IMR-90 (cell line): ENCODE data around the gene DND1. TPM values are rescaled to one million over a fixed set of nuclear protein-coding genes. Genes with fewer than 3 reads are reported as not detected.
A peak's percentile ranks its signal among the peaks of the same experiment; 100 is the strongest.

ENCODE experiments used
- ATAC-seq: fragments of 200-7000 bp; cut with Tn5 transposase; 2 replicates; pipeline ENCODE4 v1.9.1; 2020; ENCODE audit warnings: low read depth, mild to moderate bottlenecking, moderate library complexity
- BruUV-seq: library from RNA; stranded (reverse); fragments of 400-500 nt; replicated peaks from 2 replicates; lab custom pipeline; 2021; lab: Mats Ljungman, UMichigan
- CTCF ChIA-PET: fragments of 300-600 bp; formaldehyde crosslinking; extraction: SDS; loops from one replicate; lab custom pipeline; 2021; ENCODE audit warnings: antibody characterized with exemption; lab: Yijun Ruan, JAX
- POLR2A ChIA-PET: fragments of 300-600 bp; sonication (Branson Sonifier 250); formaldehyde crosslinking; loops from one replicate; lab custom pipeline; 2022; ENCODE audit warnings: antibody characterized with exemption; ENCODE audit not compliant: unreplicated experiment; lab: Charles Lee
- DNase-seq: peaks from one replicate; pipeline ENCODE4 v3.0.0; 2013
- H2AFZ ChIP-seq: replicated peaks from 2 replicates; pipeline ENCODE3; 2013; ENCODE audit warnings: low read length, mild to moderate bottlenecking; ENCODE audit not compliant: poor library complexity
- H2AK5ac ChIP-seq: 2 replicates; pipeline ENCODE4 v1.6.1; 2013; ENCODE audit warnings: low read depth, low read length, inconsistent platforms
- H2AK9ac ChIP-seq: replicated peaks from 2 replicates; pipeline ENCODE3; 2013; ENCODE audit warnings: mild to moderate bottlenecking, low read depth, low read length, moderate library complexity; ENCODE audit not compliant: poor library complexity
- H2BK120ac ChIP-seq: 2 replicates; pipeline ENCODE4 v1.6.1; 2013; ENCODE audit warnings: low read depth, low read length, inconsistent platforms
- H2BK15ac ChIP-seq: 3 replicates; pipeline ENCODE4 v1.6.1; 2013; ENCODE audit warnings: low read depth, low read length, inconsistent platforms
- H2BK20ac ChIP-seq: 2 replicates; pipeline ENCODE4 v1.6.1; 2013; ENCODE audit warnings: low read depth, mild to moderate bottlenecking, inconsistent platforms, low read length, moderate library complexity
- H2BK5ac ChIP-seq: 2 replicates; pipeline ENCODE4 v1.6.1; 2013; ENCODE audit warnings: mild to moderate bottlenecking, low read depth, low read length, inconsistent platforms; ENCODE audit not compliant: poor library complexity, severe bottlenecking
- H3K14ac ChIP-seq: replicated peaks from 2 replicates; pipeline ENCODE4 v1.6.1; 2013; ENCODE audit warnings: low read depth, low read length, inconsistent platforms
- H3K18ac ChIP-seq: 2 replicates; pipeline ENCODE4 v1.6.1; 2013; ENCODE audit warnings: low read depth, low read length, control low read depth
- H3K23ac ChIP-seq: 2 replicates; pipeline ENCODE4 v1.6.1; 2013; ENCODE audit warnings: low read depth, low read length, inconsistent platforms
- H3K27ac ChIP-seq: 2 replicates; pipeline ENCODE4 v1.5.1; 2013; ENCODE audit warnings: mild to moderate bottlenecking, control low read depth, low read length; ENCODE audit not compliant: insufficient read depth
- H3K27me3 ChIP-seq: 2 replicates; pipeline ENCODE4 v1.6.1; 2013; ENCODE audit warnings: low read length; ENCODE audit not compliant: control insufficient read depth, insufficient read depth
- H3K36me3 ChIP-seq: 2 replicates; pipeline ENCODE4 v1.6.1; 2013; ENCODE audit warnings: low read length, mixed read lengths; ENCODE audit not compliant: control insufficient read depth, insufficient read depth
- H3K4ac ChIP-seq: 2 replicates; pipeline ENCODE4 v1.6.1; 2013; ENCODE audit warnings: low read depth, low read length, inconsistent platforms
- H3K4me1 ChIP-seq: 2 replicates; pipeline ENCODE4 v1.6.1; 2013; ENCODE audit warnings: low read length, mixed read lengths; ENCODE audit not compliant: control insufficient read depth, insufficient read depth
- H3K4me2 ChIP-seq: 2 replicates; pipeline ENCODE4 v1.6.1; 2013; ENCODE audit warnings: low read depth, mild to moderate bottlenecking, control low read depth, low read length, moderate library complexity
- H3K4me3 ChIP-seq: 2 replicates; pipeline ENCODE4 v1.5.1; 2013; ENCODE audit warnings: low read depth, mild to moderate bottlenecking, control low read depth, low read length, moderate library complexity; ENCODE audit not compliant: insufficient read depth
- H3K56ac ChIP-seq: 2 replicates; pipeline ENCODE4 v1.6.1; 2013; ENCODE audit warnings: low read length, inconsistent platforms; ENCODE audit not compliant: insufficient read depth; ENCODE audit errors: extremely low read depth
- H3K79me1 ChIP-seq, 2 experiments: 2 replicates each; pipeline ENCODE4 v1.6.1; 2013; ENCODE audit warnings: low read length in 2 of 2, inconsistent platforms in 1 of 2, low read depth in 1 of 2
- H3K9ac ChIP-seq: 2 replicates; pipeline ENCODE4 v1.6.1; 2013; ENCODE audit warnings: low read depth, low read length, control low read depth
- H3K9me1 ChIP-seq: 2 replicates; pipeline ENCODE4 v1.6.1; 2013; ENCODE audit warnings: low read length, inconsistent platforms; ENCODE audit not compliant: insufficient read depth
- H3K9me3 ChIP-seq: 2 replicates; pipeline ENCODE4 v1.6.1; 2013; ENCODE audit warnings: low read length; ENCODE audit not compliant: control insufficient read depth, insufficient read depth
- H4K20me1 ChIP-seq: 2 replicates; pipeline ENCODE4 v1.6.1; 2013; ENCODE audit warnings: low read length, inconsistent platforms; ENCODE audit not compliant: insufficient read depth
- H4K5ac ChIP-seq: 2 replicates; pipeline ENCODE4 v1.6.1; 2013; ENCODE audit warnings: mild to moderate bottlenecking, low read depth, low read length, control low read depth
- H4K8ac ChIP-seq, 2 experiments: 2 replicates each; pipeline ENCODE4 v1.6.1; 2013; ENCODE audit warnings: low read depth in 2 of 2, low read length in 2 of 2, control low read depth in 1 of 2, inconsistent platforms in 1 of 2
- H4K91ac ChIP-seq: 2 replicates; pipeline ENCODE4 v1.6.1; 2013; ENCODE audit warnings: low read depth, low read length, inconsistent platforms; ENCODE audit not compliant: insufficient read depth
- BHLHE40 ChIP-seq: fragments of 150-350 bp; IDR thresholded peaks from 2 replicates; pipeline ENCODE4 v1.6.1; 2016; ENCODE audit warnings: mild to moderate bottlenecking, low read depth, low read length
- CHD1 ChIP-seq: IDR thresholded peaks from 2 replicates; pipeline ENCODE4 v1.6.1; 2012; ENCODE audit warnings: low read depth, low read length, improper control_type of control experiment
- MAZ ChIP-seq: IDR thresholded peaks from 2 replicates; pipeline ENCODE4 v1.6.1; 2012; ENCODE audit warnings: low read depth, mild to moderate bottlenecking, low read length, improper control_type of control experiment, moderate library complexity, borderline replicate concordance
- MXI1 ChIP-seq: IDR thresholded peaks from 2 replicates; pipeline ENCODE4 v1.6.1; 2012; ENCODE audit warnings: low read depth, mild to moderate bottlenecking, low read length, moderate library complexity, borderline replicate concordance
- POLR2A ChIP-seq: IDR thresholded peaks from 2 replicates; pipeline ENCODE4 v1.6.1; 2012; ENCODE audit warnings: mild to moderate bottlenecking, low read depth, low read length
- RAD21 ChIP-seq: IDR thresholded peaks from 2 replicates; pipeline ENCODE4 v1.6.1; 2012; ENCODE audit warnings: low read length, improper control_type of control experiment
- SMC3 ChIP-seq: fragments of 150-350 bp; IDR thresholded peaks from 2 replicates; pipeline ENCODE4 v1.6.1; 2016; ENCODE audit warnings: low read depth, mild to moderate bottlenecking, antibody characterized with exemption, low read length, moderate library complexity
- WGBS, 2 experiments: methylation state at CpG; one replicate each; pipeline versions ENCODE4 v1.1.5 to v1.1.7; 2013; ENCODE audit warnings: missing lambda C conversion rate in 2 of 2; ENCODE audit not compliant: insufficient read length in 1 of 2; ENCODE audit errors: extremely low coverage in 2 of 2; 5-methylcytosine and 5-hydroxymethylcytosine counted together
- dilution Hi-C: fragments of 300-500 bp; cut with HindIII; formaldehyde crosslinking; loops from one replicate; pipeline ENCODE4 v1.14.3; 2018; ENCODE audit warnings: low sequenced_read_pairs; ENCODE audit not compliant: unreplicated experiment
- in situ Hi-C: fragments of 300-500 bp; cut with MboI; formaldehyde crosslinking; loops from 3 replicates; pipeline ENCODE4 v1.14.3; 2019; ENCODE audit warnings: low sequenced_read_pairs, inconsistent platforms, mixed read lengths
- intact Hi-C: fragments of 100-400 bp; cut with micrococcal nuclease; formaldehyde crosslinking; loops from 2 replicates; pipeline ENCODE4 v1.10.0; 2022
- polyA plus RNA-seq, 3 experiments: library from polyadenylated mRNA; depleted of rRNA; stranded (reverse); fragments of >200 nt; gene quantifications; 2 replicates each; pipeline ENCODE4 v1.2.3, GENCODE V29; 2012; ENCODE audit warnings: low replicate concordance in 1 of 3
- total RNA-seq: library from RNA; depleted of rRNA; stranded (reverse); fragments of >200 nt; gene quantifications from 2 replicates; pipeline ENCODE4 v1.2.3, GENCODE V29; 2012
- TF ChIP-seq, protein P1 (sequence below): fragments of 150-350 bp; IDR thresholded peaks from 2 replicates; pipeline ENCODE4 v1.6.1; 2016; ENCODE audit warnings: low read depth, mild to moderate bottlenecking, low read length, moderate library complexity, borderline replicate concordance

DND1 gene
- total and polyA plus RNA-seq, 2 of the 4 experiments (the other 2 are of a cell fraction) = under 0.01 to 0.67 TPM

GRCh38 chr5:140664359-140665119 is 8.8 kb downstream of the DND1 start, which contains the start of gene WDR55:
Gene WDR55, plus strand, starts transcription at chr5:140664904. Its CDS starts 9 bp downstream, at chr5:140664913.
- Histone ChIP-seq H4K5ac (peak within 1 kb of the TSS; percentile 99), H3K9me1 (peaks cover 15% of the 10 kb centered on the region; the same call in 1 of the 2 replicates), H3K4ac (peak within 1 kb of the TSS; percentile 89), H3K4me1 (peaks cover 3% of the 10 kb centered on the region; the same call in 1 of the 2 replicates), H3K18ac (peak within 1 kb of the TSS; percentile 96), H3K4me3 (peak within 1 kb of the TSS; percentile 86), H3K9ac (peak within 1 kb of the TSS; percentile 94), H3K27ac (peak within 1 kb of the TSS; percentile 92), H3K79me1 (peaks cover 23 to 48% of the 10 kb centered on the region in 2 experiments), H3K9me3 (no peaks in the 10 kb centered on the region), H2BK20ac (0 out of 2 replicates have a peak within 1 kb of the TSS, but pooled peaks have one; percentile 35), H3K27me3 (no peaks in the 10 kb centered on the region), H2BK15ac (peak within 1 kb of the TSS; percentile 13; the same call in 2 of the 3 replicates), H4K20me1 (peaks cover 19% of the 10 kb centered on the region), H3K14ac (peak within 1 kb of the TSS; percentile 94), H3K23ac (peak within 1 kb of the TSS; percentile 94), H4K91ac (peak within 1 kb of the TSS; percentile 58), H3K4me2 (peak within 1 kb of the TSS; percentile 96), H2BK5ac (peak within 1 kb of the TSS; percentile 93), H2AFZ (peak within 1 kb of the TSS; percentile 94), H4K8ac (peak within 1 kb of the TSS; percentile 71 to 96), H2BK120ac (peak within 1 kb of the TSS; percentile 41), H2AK9ac (peak within 1 kb of the TSS; percentile 98), H3K56ac (peak within 1 kb of the TSS; percentile 95), H2AK5ac (peak within 1 kb of the TSS; percentile 81), H3K36me3 (peaks cover 46% of the 10 kb centered on the region)
- peak; percentile 88 for DNase-seq
- POLR2A ChIA-PET = interaction anchor here (1.2 kb wide), 1 partner anchor 107 kb away, joined by 3 read pairs; the partner anchor contains the start of gene SRA1
- 0% methylated on average over 23 of the region's 54 CpGs; no CpG with 5 or more reads in 1 of the 2 experiments for WGBS, 2 experiments
- intact Hi-C loops (loop anchor here (1.0 kb wide), 1 partner anchor 27 kb away; the partner anchor contains the start of genes HARS1 and HARS2), in situ Hi-C loops (no loop called here), dilution Hi-C loops (no loop called here)
- BruUV-seq = no TSS peak
- CTCF ChIA-PET = no interaction called here
- ATAC-seq = peak; percentile 97
- TF ChIP-seq BHLHE40 = peak; percentile 34; the same call in 1 of the 2 replicates
- TF ChIP-seq CHD1 = 0 out of 2 replicates have a peak, but pooled peaks have one; percentile 27
- no peak for TF ChIP-seq SMC3
- 0 out of 2 replicates have a peak, but pooled peaks have one; percentile 5 for TF ChIP-seq RAD21
- peak; percentile 93 for TF ChIP-seq MAZ
- TF ChIP-seq MXI1 = peak; percentile 90
- TF ChIP-seq, protein P1, sequence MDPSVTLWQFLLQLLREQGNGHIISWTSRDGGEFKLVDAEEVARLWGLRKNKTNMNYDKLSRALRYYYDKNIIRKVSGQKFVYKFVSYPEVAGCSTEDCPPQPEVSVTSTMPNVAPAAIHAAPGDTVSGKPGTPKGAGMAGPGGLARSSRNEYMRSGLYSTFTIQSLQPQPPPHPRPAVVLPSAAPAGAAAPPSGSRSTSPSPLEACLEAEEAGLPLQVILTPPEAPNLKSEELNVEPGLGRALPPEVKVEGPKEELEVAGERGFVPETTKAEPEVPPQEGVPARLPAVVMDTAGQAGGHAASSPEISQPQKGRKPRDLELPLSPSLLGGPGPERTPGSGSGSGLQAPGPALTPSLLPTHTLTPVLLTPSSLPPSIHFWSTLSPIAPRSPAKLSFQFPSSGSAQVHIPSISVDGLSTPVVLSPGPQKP = no peak
- TF ChIP-seq POLR2A = peak; percentile 91
